ENCODE measurements around the gene EIF4G2. TPM values are rescaled to one million over a fixed set of nuclear protein-coding genes. Genes with fewer than 3 reads are reported as not detected.

EIF4G2 gene
- total and polyA plus RNA-seq, 2 of the 8 experiments (the other 6 are each of a cell fraction or from before 2014, with no cell fraction given): 438 to 964 TPM

- H3K79me1 ChIP-seq (ENCODE audit: low read depth, low read length): 0 out of 2 replicates have a peak, but pooled peaks cover 2% of the 10 kb centered on the region
- peaks cover 0 to 4% (median 1%) of the 10 kb centered on the region in 4 experiments; a peak in 2 of 7 replicates for H3K4me1 ChIP-seq (replicated peaks in 1 of 4; ENCODE audit: control insufficient read depth in 3 of 4, insufficient read depth in 4 of 4, low read length in 3 of 4)
- H3K23ac ChIP-seq (ENCODE audit: insufficient read length): no peak overlapping the region
- H4K5ac ChIP-seq (ENCODE audit: insufficient read length, low read depth, low read length): no peak overlapping the region
- 87% methylated on average over 2 of the region's 2 CpGs; no CpG with 5 or more reads in 1 of the 2 experiments for WGBS, 2 experiments (ENCODE audit: extremely low coverage in 1 of 2, insufficient coverage in 1 of 2, insufficient read length in 1 of 2, insufficient replicate concordance in 2 of 2, low coverage in 1 of 2, low lambda C conversion rate in 2 of 2, missing lambda C conversion rate in 1 of 2)
- CTCF ChIA-PET (ENCODE audit: partially characterized antibody): no interaction called here
- H3K4me2 ChIP-seq (ENCODE audit: insufficient read depth in 1 of 2, low read depth in 2 of 2, low read length in 2 of 2): no peak overlapping the region; a peak in 1 of 4 replicates
- H2AK5ac ChIP-seq (ENCODE audit: low read depth, low read length): no peak overlapping the region; the same call in 1 of the 2 replicates
- peaks cover 3% of the 10 kb centered on the region; the same call in 1 of the 2 replicates for H3K23me2 ChIP-seq (ENCODE audit: low read depth, low read length)
- H4K8ac ChIP-seq (ENCODE audit: extremely low read depth, insufficient read depth, low read length): no peak overlapping the region
- H2BK15ac ChIP-seq (ENCODE audit: low read length): no peak overlapping the region
- DNase-seq (ENCODE audit: low read depth in 1 of 2, low spot score in 2 of 2) (no peak), FAIRE-seq (no peak)
- no peaks in the 10 kb centered on the region for H3K27me3 ChIP-seq (replicated peaks in 1 of 4; ENCODE audit: control insufficient read depth in 3 of 4, extremely low read depth in 1 of 4, insufficient read depth in 3 of 4, low read length in 3 of 4)
- H4K91ac ChIP-seq (replicated peaks; ENCODE audit: insufficient read length, low read length): no peak overlapping the region
- no peak overlapping the region for H2BK120ac ChIP-seq (replicated peaks; ENCODE audit: low read depth, low read length)
- TF ChIP-seq CTBP2 (IDR thresholded peaks at IDR 0.05; ENCODE audit: borderline replicate concordance, insufficient read depth, insufficient read length, low read length) (no peak), TAF1 (IDR thresholded peaks at IDR 0.05; ENCODE audit: low read depth, low read length) (no peak), RAD21 (IDR thresholded peaks at IDR 0.05 in 1 of 2, conservative IDR thresholded peaks at IDR 0.05 in 1 of 2; ENCODE audit: low read depth in 2 of 2, low read length in 2 of 2) (no peak), EGR1 (IDR thresholded peaks at IDR 0.05; ENCODE audit: borderline replicate concordance, low read depth, low read length) (no peak), SIN3A (conservative IDR thresholded peaks at IDR 0.05 in 1 of 2, IDR thresholded peaks at IDR 0.05 in 1 of 2; ENCODE audit: low read depth in 1 of 2, low read length in 2 of 2) (no peak), SP4 (IDR thresholded peaks at IDR 0.05; ENCODE audit: low read length) (no peak)
- H3K9ac ChIP-seq (replicated peaks in 1 of 4; ENCODE audit: extremely low read depth in 1 of 4, low read depth in 3 of 4, low read length in 3 of 4): no peak overlapping the region
- no peak overlapping the region for H2BK12ac ChIP-seq (ENCODE audit: low read depth, low read length)
- no peak overlapping the region for H2AFZ ChIP-seq (ENCODE audit: low read length)
- no peaks in the 10 kb centered on the region for H4K20me1 ChIP-seq (replicated peaks in 1 of 2; ENCODE audit: control insufficient read depth in 1 of 2, insufficient read depth in 2 of 2, low read length in 2 of 2)
- peaks cover 0 to 7% (median 2%) of the 10 kb centered on the region in 4 experiments; a peak in 3 of 8 replicates for H3K36me3 ChIP-seq (ENCODE audit: control insufficient read depth in 2 of 4, insufficient read depth in 4 of 4, low read length in 3 of 4)
- POLR2A ChIA-PET (ENCODE audit: partially characterized antibody): interaction anchor here (1.1 kb wide), 1 partner anchor 60 kb away, joined by 3 read pairs; the partner anchor contains the start of gene EIF4G2
- H2BK20ac ChIP-seq (ENCODE audit: low read length): no peak overlapping the region
- H3K4ac ChIP-seq (replicated peaks; ENCODE audit: insufficient read length, low read depth, low read length): no peak overlapping the region
- H3K18ac ChIP-seq (ENCODE audit: extremely low read depth, low read length): no peak overlapping the region
- no peak overlapping the region for H3K14ac ChIP-seq (ENCODE audit: insufficient read length)
- H3K9me3 ChIP-seq (ENCODE audit: insufficient read depth in 2 of 2, low read depth in 1 of 2, low read length in 1 of 2): no peaks in the 10 kb centered on the region
- H3K27ac ChIP-seq (ENCODE audit: low read depth, low read length): no peak overlapping the region
- H3K4me3 ChIP-seq (ENCODE audit: extremely low read depth in 1 of 4, insufficient read depth in 2 of 4, low read depth in 3 of 4, low read length in 4 of 4): no peak overlapping the region
- peaks cover 0 to 14% of the 10 kb centered on the region in 2 experiments; a peak in 2 of 4 replicates for H3K79me2 ChIP-seq (ENCODE audit: control insufficient read depth in 1 of 2, insufficient read depth in 2 of 2, low read length in 2 of 2)
- H3K56ac ChIP-seq (replicated peaks; ENCODE audit: insufficient read length, low read depth, low read length): no peak overlapping the region
- no peak overlapping the region for H2BK5ac ChIP-seq (ENCODE audit: low read depth, low read length)
These were observed 59.2 kb downstream of the EIF4G2 start for GRCh38 chr11:10749476-10749875.

Measured in H1 (cell line).